Measurements from ENCODE around the gene HDAC4.

- TF ChIP-seq GATA2 (IDR thresholded peaks at IDR 0.05; ENCODE audit: low read depth, low read length) (no peak), GATA3 (IDR thresholded peaks at IDR 0.05; ENCODE audit: low read depth, low read length) (no peak)
These were observed 346.9 kb downstream of the HDAC4 start for GRCh38 chr2:239053801-239054503.

Data from SH-SY5Y (cell line).